Gastrocnemius medialis (tissue), 4 donors: Measurements from ENCODE around the gene KRTAP4-4.

Experiments used
- CTCF ChIP-seq, 5 experiments: fragments of 450-650 bp in 3 of 5; fragments of 200-600 bp in 2 of 5; sonication (generic) in 2 of 5; IDR thresholded peaks in 4 of 5; conservative IDR thresholded peaks in 1 of 5; 1 replicate in 4 of 5; 2 replicates in 1 of 5; pipeline ENCODE4 v1.5.1; 2016 to 2019; ENCODE audit warnings: antibody characterized with exemption in 5 of 5, mild to moderate bottlenecking in 3 of 5, moderate library complexity in 3 of 5
- POLR2A ChIP-seq, 2 donors: fragments of 450-650 bp; IDR thresholded peaks; one replicate each; pipeline ENCODE4 v1.6.1; 2017; ENCODE audit warnings: antibody characterized with exemption in 2 of 2, mild to moderate bottlenecking in 2 of 2, moderate library complexity in 2 of 2

GRCh38 chr17:41116297-41116696 is 44.3 kb downstream of the KRTAP4-4 start:
- TF ChIP-seq CTCF (IDR thresholded peaks at IDR 0.05 in 4 of 5, conservative IDR thresholded peaks at IDR 0.05 in 1 of 5), result no peak
- no peak for TF ChIP-seq POLR2A (IDR thresholded peaks at IDR 0.05)
